NCI-H187 treated with DMSO at 0.1 percent for 48 hours (cell line): ENCODE measurements around the gene AOAH.
"Not testable (repeated sequence)": the region's sequence is repeated elsewhere in the genome, so short reads cannot be mapped to it uniquely, and the experiment has no call there.

ENCODE experiments used
- DNase-seq: peaks from one replicate; lab custom pipeline; 2025; lab: John Stamatoyannopoulos, UW

Gene AOAH

DNA sequence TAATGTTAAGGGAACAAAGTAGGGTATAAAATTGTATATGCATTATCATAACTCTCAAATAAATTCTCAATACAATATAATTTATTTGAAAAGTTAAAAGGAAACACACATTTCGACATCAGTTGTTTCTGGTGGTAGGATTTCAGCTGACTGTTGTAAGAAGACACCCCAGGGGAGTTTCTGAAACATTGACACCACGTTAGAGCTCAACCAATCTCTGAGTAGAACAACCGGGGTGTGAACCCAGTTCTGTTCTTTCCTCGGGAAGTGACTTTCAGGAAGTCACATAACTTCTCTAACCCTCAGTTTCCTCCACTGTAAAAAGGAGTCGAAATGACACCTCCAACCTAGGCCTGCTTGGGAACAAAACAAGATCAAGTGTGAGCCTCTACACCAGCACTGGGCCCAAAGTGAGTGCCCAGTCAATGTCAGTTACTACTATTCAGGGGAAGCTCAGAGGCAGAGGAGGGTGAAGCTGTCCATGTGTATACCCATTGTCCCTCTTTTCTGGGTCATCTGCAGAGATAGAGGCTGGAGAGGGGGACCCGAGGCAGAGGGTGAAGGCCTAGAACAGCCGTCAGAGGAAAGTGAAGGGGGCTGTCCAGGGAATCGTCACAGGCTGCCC is 67.1 kb downstream of the AOAH start:
- DNase-seq, result no peak

- no peak for DNase-seq
Observed at GRCh38 chr7:36654436-36654835, 69.9 kb downstream of the AOAH start.

DNA sequence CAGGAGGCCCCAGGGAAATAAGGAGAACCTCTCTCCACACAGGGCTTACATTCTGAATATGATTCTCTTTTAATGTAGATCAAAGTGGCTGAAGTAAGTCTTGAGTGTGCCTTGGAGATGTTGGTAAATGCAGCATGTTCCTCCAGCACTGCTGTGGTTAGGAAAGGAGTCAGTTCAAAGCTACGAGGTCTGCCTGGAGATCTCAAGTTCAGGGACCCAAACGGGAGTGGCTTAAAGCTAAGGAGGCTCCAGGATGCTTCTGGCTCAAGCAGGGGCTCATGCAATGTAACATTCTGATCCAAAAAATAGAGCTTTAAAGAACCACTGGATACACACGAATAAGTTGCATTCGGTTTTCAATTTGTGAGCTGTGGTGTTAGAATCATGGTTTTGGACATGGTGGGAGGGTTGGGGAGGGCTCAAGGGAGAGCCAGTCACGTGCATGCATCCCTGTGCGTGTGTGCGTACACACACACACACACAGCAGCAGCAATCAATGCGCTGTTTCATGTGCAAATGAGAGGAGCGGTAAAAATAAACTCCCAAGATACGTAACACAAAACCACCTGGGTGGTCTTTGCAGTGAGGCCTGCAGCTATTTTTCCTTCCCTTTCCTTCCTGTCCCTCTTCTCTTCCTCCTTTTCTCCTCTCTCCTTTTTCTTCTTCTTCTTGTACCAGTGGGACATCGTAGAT is 70.5 kb downstream of the AOAH start:
- DNase-seq, result no peak

DNA sequence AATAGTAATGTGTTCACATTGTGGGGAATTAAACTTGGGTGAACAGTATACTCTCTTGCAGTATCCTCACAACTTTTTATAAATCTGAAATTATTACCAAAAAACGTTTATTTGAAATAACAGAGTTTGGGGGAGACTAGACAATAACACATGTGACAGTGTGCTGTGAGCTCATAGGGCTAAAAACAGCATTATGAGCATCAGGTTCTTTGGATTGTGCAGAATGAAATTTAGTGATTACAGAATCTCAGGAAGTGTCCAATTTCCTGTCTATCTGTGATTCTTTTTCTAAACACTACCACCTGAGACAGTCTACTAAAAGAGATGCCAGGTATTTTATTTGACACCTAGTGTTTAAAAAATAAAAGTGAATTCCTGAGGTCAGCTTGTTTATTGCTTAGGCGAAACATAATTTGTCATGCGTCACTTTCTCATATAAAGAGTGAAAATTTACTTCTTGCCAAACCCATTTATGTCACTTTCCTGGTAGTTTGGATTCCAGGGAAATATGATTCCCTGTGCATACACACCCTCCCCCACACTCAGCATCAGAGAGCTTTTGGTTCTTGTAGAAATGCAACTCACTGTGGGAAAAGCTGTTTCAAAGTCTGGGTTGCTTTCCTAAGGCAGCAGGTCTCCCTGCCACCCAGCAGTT is 71.2 kb downstream of the AOAH start:
- no peak for DNase-seq

DNA sequence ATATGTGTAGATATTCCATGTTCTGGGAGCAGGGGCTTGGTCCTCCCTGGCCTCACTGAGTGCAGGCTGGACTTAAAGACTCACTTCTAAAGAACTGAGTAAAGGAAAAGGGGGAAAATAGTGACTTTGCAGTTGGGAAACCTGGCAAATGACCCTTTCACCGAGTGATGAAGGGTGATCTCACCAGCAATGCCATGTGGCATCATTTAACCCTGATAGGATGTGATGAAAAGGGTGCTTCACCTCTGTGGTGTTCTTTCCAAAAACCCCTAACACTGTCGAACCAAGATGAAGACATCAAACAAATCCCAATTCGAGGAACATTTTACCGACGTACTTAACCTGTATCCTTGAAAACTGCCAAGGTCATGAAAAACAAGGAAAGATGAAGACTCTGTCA is 71.9 kb downstream of the AOAH start:
- DNase-seq, result no peak

- no peak for DNase-seq
Observed at GRCh38 chr7:36651404-36651803, 72.9 kb downstream of the AOAH start.

DNA sequence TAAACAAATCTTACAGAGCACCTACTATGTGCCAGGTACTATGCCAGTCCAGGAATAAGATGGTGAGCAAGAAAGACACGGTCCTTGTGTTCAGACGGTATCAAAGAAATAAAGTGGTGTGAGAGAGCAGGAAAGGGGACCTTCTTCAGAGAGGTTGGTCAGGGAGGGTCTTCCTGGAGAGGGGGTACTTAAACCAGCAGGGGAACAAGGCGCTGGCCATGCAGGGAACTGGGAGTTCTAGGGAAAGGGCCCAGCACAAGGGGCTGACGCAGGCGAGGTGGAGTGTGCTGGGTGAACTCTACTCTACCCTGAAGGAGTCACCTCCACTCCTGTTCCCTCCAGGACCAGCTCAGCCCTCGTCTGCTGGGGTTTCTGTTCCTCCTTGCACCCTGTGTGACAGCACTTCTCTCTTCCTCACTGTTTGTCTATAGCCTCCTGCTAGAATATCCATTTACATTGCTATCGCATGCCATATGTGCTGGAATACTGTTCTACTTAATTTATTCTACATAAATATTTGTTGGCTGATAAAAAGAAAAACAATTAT is 73.5 kb downstream of the AOAH start:
- no peak for DNase-seq

- DNase-seq, result no peak
Observed at GRCh38 chr7:36650320-36650719, 74.0 kb downstream of the AOAH start.

DNA sequence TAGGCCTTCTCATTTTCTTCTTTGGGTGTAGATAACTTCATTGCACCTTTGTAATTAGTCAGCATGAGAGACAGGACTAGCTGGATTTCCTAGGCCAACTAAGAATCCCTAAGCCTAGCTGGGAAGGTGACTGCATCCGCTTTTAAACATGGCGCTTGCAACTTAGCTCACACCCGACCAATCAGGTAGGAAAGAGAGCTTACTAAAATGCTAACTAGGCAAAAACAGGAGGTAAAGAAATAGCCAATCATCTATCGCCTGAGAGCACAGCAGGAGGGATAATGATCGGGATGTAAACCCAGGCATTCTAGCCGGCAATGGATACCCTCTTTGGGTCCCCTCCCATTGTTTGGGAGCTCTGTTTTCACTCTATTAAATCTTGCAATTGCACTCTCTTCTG is 75.0 kb downstream of the AOAH start:
- not testable (repeated sequence) for DNase-seq

DNA sequence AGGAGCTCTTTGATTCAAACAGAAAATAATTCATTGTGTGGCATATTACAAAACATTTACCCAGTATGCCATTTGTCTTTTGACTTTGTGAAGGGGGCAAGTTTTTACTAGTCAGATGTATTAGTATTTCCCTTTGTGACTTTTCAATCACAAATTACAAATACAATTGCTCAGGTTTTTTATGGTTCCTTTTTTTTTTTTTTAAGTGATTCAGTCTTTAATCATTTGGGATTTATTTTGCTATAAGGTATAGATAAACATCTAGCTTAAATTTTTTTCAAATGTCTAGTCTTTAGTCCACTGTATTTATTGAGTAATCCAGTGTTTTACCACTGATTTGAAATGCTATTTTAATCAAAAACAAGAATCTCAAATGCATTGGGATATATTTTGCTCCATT is 75.9 kb downstream of the AOAH start:
- DNase-seq, result no peak

- DNase-seq, result no peak
Observed at GRCh38 chr7:36644625-36645422, 79.5 kb downstream of the AOAH start.

DNA sequence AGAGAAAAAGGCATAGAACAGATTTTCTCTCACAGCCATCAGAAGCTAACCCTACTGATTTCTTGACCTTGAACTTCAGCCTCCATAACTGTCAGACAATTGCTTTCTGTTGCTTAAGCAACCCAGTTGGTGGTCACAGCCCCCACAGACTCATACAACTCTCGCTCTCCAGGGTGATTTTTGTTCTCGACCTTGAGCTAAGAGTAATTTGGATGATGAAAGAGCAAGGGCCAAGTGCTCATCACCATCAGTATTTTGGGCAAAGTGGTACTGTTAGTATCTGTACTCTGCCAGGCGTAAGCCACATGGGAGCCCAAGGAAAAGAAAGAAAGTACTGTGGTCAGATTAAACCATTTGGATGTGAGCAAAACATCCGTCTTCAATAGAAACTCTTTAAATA is 81.9 kb downstream of the AOAH start:
- no peak for DNase-seq

DNA sequence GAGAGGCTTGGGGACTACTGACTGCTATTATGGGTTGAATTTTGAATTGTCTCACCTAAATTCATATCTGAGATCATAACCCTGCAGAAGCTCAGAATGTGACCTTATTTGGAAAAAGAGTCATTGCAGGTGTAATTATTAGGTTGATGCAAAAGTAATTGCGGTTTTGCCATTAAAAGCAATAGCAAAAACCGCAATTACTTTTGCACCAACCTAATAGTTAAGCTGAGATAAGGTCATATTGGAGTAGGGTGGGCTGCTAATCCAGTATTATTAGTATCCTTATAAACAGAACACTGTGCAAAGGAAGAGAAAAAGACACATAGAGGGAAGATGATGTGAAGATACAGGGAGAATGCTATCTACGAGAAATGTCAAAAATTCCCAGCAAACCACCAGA is 82.3 kb downstream of the AOAH start:
- no peak for DNase-seq

GRCh38 chr7:36640682-36641081 is 83.6 kb downstream of the AOAH start:
- no peak for DNase-seq

GRCh38 chr7:36639826-36640225 is 84.5 kb downstream of the AOAH start:
- DNase-seq, result no peak

GRCh38 chr7:36638586-36639263 is 85.6 kb downstream of the AOAH start:
- DNase-seq, result no peak

GRCh38 chr7:36638140-36638539 is 86.2 kb downstream of the AOAH start:
- DNase-seq, result no peak

DNA sequence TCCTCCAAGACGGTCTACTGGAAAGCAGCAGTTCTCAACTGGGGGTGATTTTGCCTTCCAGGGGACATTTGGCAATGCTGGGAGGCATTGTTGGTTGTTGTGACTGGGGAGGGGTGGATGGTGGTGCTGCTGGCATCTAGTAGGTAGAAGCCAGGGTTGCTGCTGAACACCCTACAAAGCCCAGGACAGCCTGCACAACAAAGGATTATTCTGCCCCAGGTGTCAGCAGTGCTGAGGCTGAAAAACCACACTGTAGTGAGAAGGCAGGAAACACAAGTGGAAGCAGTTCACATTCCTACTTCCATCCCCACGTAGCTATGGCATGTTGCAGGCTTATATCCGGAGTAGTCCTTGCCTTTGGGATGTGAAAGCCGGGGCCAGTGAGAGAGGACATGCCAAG is 86.9 kb downstream of the AOAH start:
- DNase-seq, result no peak

DNA sequence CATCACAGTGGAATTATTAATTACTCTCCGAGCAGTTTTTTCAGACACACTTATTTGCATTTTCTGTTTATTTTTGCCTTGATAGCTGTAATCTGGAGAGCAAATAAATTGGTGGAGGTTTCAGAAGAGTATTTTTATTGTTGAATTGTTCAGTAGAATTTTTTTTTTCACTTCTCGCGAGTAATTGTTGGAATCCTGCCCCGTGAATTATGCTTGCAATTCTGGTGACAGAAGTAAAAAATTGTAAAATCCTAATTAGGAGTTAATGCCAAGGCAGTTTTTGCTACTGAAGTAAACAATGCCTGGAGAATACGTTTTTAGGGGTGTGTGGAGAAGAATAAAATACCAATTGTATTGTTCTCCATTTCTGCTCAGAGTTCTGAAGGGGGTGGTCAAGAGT is 88.2 kb downstream of the AOAH start:
- no peak for DNase-seq

- DNase-seq, result no peak
Observed at GRCh38 chr7:36635091-36635490, 89.2 kb downstream of the AOAH start.

- no peak for DNase-seq
Observed at GRCh38 chr7:36633377-36633776, 90.9 kb downstream of the AOAH start.

DNA sequence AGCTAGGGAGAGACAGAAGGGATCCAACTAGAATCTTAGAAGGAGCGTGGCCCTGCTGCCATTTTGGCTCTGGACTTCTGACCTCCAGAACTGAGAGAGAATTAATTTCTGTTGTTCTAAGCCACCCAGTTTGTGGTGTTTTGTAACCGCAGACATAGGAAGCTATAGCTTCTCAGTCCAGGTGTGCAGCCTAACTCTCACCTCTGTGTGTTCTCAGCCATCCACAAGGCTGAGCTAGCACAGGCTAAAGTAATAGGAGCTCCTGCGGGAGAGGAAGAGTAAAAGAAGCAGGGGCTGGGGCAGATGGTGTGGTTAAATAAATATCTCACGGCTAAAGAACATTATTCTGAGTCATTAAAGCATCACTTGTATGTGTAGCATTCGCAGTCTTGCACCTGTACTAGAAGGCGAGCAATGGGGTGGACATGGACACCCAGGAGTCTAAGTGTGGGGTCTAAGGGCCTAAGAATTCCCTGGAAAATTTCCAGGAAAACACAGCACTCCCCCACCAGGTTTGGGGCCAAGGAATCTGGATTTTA is 94.1 kb downstream of the AOAH start:
- no peak for DNase-seq
